D721Med (cell line): ENCODE data around the gene C14orf119.

ENCODE experiments used
- DNase-seq: peaks from one replicate; pipeline ENCODE4 v3.0.0; 2011; ENCODE audit warnings: low spot score; ENCODE audit not compliant: insufficient read length
- FAIRE-seq: peaks from 2 replicates; lab custom pipeline; 2011; peaks lifted over from hg19 to GRCh38; lab: Jason Lieb, UNC
- TF ChIP-seq, protein P1 (sequence below): IDR thresholded peaks from 2 replicates; pipeline ENCODE4 v1.5.1; 2012; ENCODE audit warnings: mild to moderate bottlenecking, control low read depth; ENCODE audit not compliant: insufficient read depth; ENCODE audit errors: missing control alignments

The C14orf119 gene

DNA sequence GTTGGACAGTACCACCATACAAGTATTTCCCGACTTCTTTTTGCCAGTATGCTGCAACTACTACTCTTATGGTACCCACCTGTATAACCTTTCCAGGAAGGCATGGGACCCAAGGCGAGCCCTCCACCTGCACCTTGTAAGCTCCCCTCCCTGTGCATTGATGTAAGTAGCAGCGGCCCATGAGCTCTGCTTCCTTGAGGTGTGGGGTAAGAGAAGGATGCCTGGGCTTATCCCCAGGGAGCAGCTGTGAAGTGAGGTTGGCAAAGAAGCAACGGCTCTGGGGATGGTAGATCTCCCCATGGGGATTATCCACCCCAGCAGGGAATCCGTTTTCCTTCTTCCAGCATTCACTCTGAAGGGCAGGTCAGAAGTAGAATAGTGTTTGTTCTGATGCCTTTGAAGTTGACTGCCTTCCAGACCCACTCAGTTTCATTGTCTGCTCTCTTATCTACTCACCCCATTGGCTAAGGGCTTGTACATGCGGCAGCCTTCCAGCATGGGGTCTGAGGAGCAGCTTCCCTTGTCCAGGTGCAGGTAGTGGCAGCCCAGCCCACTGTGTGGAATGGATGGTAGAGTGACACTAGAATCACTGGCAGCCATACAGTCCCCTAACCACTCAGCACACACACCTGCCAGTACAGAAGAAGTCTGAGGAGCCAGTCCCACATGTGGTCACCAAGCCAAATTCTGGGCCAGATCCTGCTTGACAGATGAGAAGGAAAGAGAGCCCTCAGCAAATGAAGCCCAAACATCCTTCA lies 6.1 kb downstream of the C14orf119 start:
- TF ChIP-seq, protein P1, sequence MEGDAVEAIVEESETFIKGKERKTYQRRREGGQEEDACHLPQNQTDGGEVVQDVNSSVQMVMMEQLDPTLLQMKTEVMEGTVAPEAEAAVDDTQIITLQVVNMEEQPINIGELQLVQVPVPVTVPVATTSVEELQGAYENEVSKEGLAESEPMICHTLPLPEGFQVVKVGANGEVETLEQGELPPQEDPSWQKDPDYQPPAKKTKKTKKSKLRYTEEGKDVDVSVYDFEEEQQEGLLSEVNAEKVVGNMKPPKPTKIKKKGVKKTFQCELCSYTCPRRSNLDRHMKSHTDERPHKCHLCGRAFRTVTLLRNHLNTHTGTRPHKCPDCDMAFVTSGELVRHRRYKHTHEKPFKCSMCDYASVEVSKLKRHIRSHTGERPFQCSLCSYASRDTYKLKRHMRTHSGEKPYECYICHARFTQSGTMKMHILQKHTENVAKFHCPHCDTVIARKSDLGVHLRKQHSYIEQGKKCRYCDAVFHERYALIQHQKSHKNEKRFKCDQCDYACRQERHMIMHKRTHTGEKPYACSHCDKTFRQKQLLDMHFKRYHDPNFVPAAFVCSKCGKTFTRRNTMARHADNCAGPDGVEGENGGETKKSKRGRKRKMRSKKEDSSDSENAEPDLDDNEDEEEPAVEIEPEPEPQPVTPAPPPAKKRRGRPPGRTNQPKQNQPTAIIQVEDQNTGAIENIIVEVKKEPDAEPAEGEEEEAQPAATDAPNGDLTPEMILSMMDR, result no peak
- no peak for FAIRE-seq

GRCh38 chr14:23101986-23102625 lies 6.8 kb downstream of the C14orf119 start:
- FAIRE-seq, result no peak
- no peak for DNase-seq
- TF ChIP-seq, protein P1, result no peak

More for the DNA sequence above, 6.1 kb downstream of the C14orf119 start:
- DNase-seq, result no peak

DNA sequence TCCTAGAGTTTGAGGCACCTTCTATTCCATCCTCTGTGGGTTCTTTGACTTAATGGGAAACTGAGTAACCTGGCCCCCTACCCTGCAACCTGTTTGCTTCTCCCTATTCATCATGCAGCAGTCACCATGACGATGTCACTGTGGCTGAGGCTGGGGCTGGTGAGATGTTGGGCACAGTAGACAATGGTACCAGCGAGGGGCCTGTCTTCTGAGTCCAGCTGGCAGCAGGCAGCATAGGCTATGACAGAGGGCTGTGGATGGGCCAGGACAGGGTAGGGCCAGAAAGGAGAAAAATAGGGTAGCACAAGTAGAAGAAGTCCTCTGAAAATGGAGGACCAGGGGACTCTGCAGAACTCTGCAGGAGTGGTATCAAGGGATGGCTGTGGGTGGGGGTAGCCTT lies 7.5 kb downstream of the C14orf119 start:
- TF ChIP-seq, protein P1, result no peak
- no peak for DNase-seq
- FAIRE-seq, result no peak

DNA sequence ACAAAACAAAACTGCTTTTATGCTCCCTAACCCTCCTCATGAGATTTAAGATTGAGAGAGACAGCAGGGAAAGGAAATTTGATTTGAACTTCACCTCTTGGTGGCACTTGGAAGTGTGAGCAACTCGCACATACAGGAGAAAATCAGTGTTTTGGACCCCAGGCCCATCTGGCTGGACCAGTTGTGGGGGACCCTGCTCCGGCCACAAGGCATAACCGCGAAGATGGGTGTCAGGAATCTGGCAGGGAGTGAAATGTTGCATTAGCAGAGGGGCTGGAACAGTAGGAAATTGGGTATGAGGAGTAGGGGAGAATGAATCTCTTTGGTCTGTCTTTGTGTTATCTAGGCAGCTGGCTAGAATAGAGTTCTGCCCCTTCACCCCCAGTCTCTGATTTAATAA lies 8.3 kb downstream of the C14orf119 start:
- TF ChIP-seq, protein P1, result no peak
- FAIRE-seq (no peak), DNase-seq (no peak)

- FAIRE-seq (no peak), DNase-seq (no peak)
- TF ChIP-seq, protein P1, result no peak
These were observed 8.8 kb downstream of the C14orf119 start for GRCh38 chr14:23104070-23104590.

GRCh38 chr14:23104591-23105347 lies 9.5 kb downstream of the C14orf119 start, which contains the start of gene CIROP:
CIROP (minus strand) TSS chr14:23104989; CDS start chr14:23104920, 69 bp downstream.
- FAIRE-seq, result no peak
- TF ChIP-seq, protein P1, result no peak
- no peak for DNase-seq
